Karpas-422 (cell line): Measurements from ENCODE around the gene PHTF2. TPM values are rescaled to one million over a fixed set of nuclear protein-coding genes. Genes with fewer than 3 reads are reported as not detected.

Experiments
- DNase-seq: peaks from one replicate; pipeline ENCODE4 v3.0.0-alpha.2; 2015
- H2AFZ ChIP-seq: fragments of 200-600 bp; sonication (generic); 2 replicates; pipeline ENCODE4 v1.6.1; 2014; ENCODE audit warnings: antibody characterized with exemption, low read length, mixed read lengths
- H3K27ac ChIP-seq: fragments of 200-600 bp; sonication (generic); 2 replicates; pipeline ENCODE4 v1.5.1; 2014; ENCODE audit warnings: mild to moderate bottlenecking, low read length, moderate library complexity
- H3K27me3 ChIP-seq: fragments of 200-600 bp; sonication (generic); 2 replicates; pipeline ENCODE4 v1.6.1; 2014; ENCODE audit warnings: low read length, mixed read lengths
- H3K36me3 ChIP-seq: fragments of 200-600 bp; sonication (generic); 2 replicates; pipeline ENCODE4 v1.6.1; 2014; ENCODE audit warnings: low read length, mixed read lengths; ENCODE audit not compliant: insufficient read depth
- H3K4me1 ChIP-seq: fragments of 200-600 bp; sonication (generic); 2 replicates; pipeline ENCODE4 v1.6.1; 2014; ENCODE audit warnings: mild to moderate bottlenecking, low read length, mixed read lengths
- H3K4me2 ChIP-seq: fragments of 200-600 bp; sonication (generic); 2 replicates; pipeline ENCODE4 v1.6.1; 2014; ENCODE audit warnings: low read length, low read depth, mild to moderate bottlenecking; ENCODE audit not compliant: poor library complexity, severe bottlenecking
- H3K4me3 ChIP-seq: fragments of 200-600 bp; sonication (generic); 2 replicates; pipeline ENCODE4 v1.5.1; 2014; ENCODE audit warnings: mild to moderate bottlenecking, antibody characterized with exemption, low read length, mixed read lengths
- H3K79me2 ChIP-seq: fragments of 200-600 bp; sonication (generic); 2 replicates; pipeline ENCODE4 v1.6.1; 2014; ENCODE audit warnings: mild to moderate bottlenecking, low read length, mixed read lengths
- H3K9ac ChIP-seq: fragments of 200-600 bp; sonication (generic); 2 replicates; pipeline ENCODE4 v1.6.0; 2014; ENCODE audit warnings: low read length
- H3K9me2 ChIP-seq: fragments of 200-600 bp; sonication (generic), shearing (Covaris generic); replicated peaks from 2 replicates; pipeline ENCODE4 v1.6.0; 2014; ENCODE audit warnings: mild to moderate bottlenecking, low read length, moderate library complexity; ENCODE audit not compliant: insufficient read depth
- H3K9me3 ChIP-seq: fragments of 300-700, 200-600 bp; sonication (generic); 2 replicates; pipeline ENCODE4 v1.6.1; 2014; ENCODE audit warnings: low read length, mixed read lengths
- H4K20me1 ChIP-seq: fragments of 200-600 bp; sonication (generic); 2 replicates; pipeline ENCODE4 v1.6.1; 2014; ENCODE audit warnings: mild to moderate bottlenecking, antibody characterized with exemption, low read length, low read depth; ENCODE audit not compliant: insufficient read depth
- total RNA-seq: library from RNA; depleted of rRNA; stranded (reverse); fragments of >200 nt; shearing (Covaris generic); gene quantifications from 2 replicates; pipeline ENCODE4 v1.2.3, GENCODE V29; 2014; ENCODE audit warnings: low replicate concordance

Gene PHTF2
- total RNA-seq, 1 experiment from 2014 or later = 65.7 TPM

DNA sequence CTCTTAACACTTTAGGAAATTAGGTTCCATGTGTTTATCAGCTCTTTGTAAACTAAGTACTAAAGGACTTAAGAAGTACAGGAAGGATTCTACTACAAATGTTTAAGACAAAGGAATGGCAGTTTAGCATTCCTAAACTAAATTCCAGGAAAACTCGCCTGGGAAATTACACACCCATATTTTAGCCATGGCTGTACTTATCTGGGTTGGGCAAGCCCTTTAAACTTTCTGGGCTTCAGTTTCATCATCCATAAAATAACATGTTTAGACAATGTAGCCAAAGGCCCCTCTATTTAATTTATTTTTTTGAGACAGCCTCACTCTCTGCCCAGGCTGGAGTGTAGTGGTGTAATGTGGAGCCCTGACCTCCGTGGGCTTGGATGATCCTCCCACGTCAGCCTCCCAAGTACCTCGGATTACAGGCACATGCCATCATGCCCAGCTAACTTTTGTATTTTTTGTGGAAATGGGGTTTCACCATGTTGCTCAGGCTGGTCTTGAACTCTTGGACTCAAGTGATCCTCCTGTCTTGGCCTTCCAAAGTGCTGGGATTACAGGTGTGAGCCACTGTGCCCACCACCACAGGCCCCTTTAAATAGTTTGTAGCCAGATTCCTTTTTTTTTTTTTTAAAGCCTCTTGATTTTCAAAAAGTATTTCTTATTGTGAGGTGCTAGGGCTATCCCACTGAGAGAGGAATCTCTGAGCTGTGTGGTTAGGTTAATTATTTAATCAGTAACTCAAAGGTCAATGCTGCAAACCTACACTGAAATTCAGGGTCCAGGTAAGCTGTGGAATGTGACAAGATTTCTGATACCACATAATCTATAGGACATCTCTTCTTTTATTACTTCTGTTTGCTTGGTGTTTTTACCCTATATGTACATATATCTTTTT, 32.4 kb upstream of the PHTF2 start:
- no peak overlapping the region for H3K4me2 ChIP-seq
- DNase-seq = no peak
- H2AFZ ChIP-seq = no peak overlapping the region
- no peak overlapping the region for H3K27ac ChIP-seq
- H3K36me3 ChIP-seq = peaks cover 4% of the 10 kb centered on the region; the same call in 1 of the 2 replicates
- no peaks in the 10 kb centered on the region for H3K9me2 ChIP-seq
- no peaks in the 10 kb centered on the region for H3K27me3 ChIP-seq
- peaks cover 85% of the 10 kb centered on the region for H3K79me2 ChIP-seq
- no peak overlapping the region for H3K4me3 ChIP-seq
- H4K20me1 ChIP-seq = no peaks in the 10 kb centered on the region
- peaks cover 29% of the 10 kb centered on the region for H3K4me1 ChIP-seq
- H3K9ac ChIP-seq = no peak overlapping the region
- H3K9me3 ChIP-seq = no peaks in the 10 kb centered on the region

DNA sequence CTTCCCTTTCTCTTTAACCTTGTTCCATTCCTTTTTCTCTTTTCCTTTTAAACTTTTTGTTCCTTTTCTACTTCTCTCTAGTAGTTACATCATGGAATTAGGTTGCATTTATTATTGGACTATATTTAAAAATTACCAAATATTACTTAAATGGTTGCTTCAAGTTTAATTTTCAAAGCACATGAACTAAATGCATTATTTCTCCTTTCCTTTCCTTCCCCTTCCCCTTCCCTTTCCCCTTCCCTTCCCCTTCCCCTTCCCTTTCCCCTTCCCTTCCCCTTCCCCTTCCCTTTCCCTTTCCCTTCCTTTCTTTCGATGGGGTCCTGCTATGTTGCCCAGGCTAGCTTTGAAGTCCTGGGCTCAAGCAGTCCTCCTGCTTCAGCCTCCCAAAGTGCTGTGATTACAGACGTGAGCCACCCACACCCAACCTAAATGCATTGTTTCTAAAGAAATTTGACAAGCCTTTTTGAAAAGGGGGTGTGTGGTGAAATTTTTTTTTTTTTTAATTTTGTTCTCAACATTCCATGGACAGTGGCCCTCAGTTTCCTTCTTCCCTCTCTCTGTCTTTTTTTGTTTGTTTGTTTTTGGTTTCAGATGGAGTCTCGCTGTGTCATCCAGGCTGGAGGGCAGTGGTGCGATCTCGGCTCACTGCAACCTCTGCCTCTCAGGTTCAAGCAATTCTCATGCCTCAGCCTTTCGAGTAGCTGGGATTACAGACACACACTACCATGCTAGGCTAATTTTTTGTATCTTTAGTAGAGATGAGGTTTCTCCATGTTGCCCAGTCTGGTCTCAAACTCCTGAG, 31.6 kb upstream of the PHTF2 start:
- Histone ChIP-seq H3K79me2 (peaks cover 82% of the 10 kb centered on the region), H3K4me1 (peaks cover 22% of the 10 kb centered on the region), H3K4me2 (no peak overlapping the region), H3K36me3 (peaks cover 4% of the 10 kb centered on the region; the same call in 1 of the 2 replicates), H3K9ac (no peak overlapping the region), H3K27me3 (no peaks in the 10 kb centered on the region), H3K9me2 (no peaks in the 10 kb centered on the region), H3K9me3 (no peaks in the 10 kb centered on the region), H2AFZ (no peak overlapping the region), H3K4me3 (no peak overlapping the region), H4K20me1 (no peaks in the 10 kb centered on the region), H3K27ac (no peak overlapping the region)
- DNase-seq = no peak

DNA sequence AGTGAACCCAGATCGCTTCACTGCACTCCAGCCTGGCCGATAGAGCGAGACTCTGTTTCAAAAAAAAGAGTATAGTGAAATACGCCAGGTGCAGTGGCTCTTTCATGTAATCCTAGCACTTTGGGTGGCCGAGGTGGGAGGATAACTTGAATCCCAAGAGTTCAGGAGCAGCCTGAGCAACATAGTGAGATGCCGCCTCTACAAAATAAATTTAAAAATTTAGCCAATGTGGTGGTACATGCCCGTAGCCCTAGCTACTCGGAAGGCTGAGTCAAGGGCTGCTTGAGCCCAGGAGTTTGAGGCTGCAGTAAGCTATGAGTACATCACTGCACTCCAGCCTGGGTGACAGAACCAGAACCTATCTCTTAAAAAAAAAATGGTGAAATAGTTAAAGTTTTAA, 28.3 kb upstream of the PHTF2 start:
- no peak overlapping the region for H2AFZ ChIP-seq
- peaks cover 63% of the 10 kb centered on the region for H3K79me2 ChIP-seq
- no peak overlapping the region for H3K9ac ChIP-seq
- H3K4me3 ChIP-seq = no peak overlapping the region
- no peaks in the 10 kb centered on the region for H4K20me1 ChIP-seq
- DNase-seq = no peak
- no peaks in the 10 kb centered on the region; the same call in 1 of the 2 replicates for H3K9me3 ChIP-seq
- no peak overlapping the region; the same call in 1 of the 2 replicates for H3K27ac ChIP-seq
- no peaks in the 10 kb centered on the region for H3K4me1 ChIP-seq
- H3K36me3 ChIP-seq = peaks cover 29% of the 10 kb centered on the region
- H3K27me3 ChIP-seq = no peaks in the 10 kb centered on the region
- no peaks in the 10 kb centered on the region for H3K9me2 ChIP-seq
- no peak overlapping the region for H3K4me2 ChIP-seq

DNA sequence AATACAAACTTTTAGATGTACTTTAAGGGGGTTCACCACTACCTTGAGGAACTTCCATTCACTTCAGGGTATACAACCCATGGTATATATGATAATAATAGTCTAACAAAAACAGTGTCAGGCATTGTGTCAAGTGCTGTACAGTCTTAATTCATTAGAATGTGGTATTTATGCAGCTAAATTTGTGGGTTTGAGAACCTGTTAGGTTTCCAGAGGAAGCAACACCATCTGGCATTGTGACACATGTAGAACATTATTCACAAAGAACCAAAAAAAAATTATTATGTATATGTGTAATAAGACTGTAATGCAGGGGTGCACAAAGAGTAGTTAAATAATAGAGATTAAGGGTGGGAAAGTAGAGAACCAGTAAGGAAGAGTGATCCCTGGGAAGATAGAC, 26.7 kb upstream of the PHTF2 start:
- H3K9ac ChIP-seq = no peak overlapping the region
- H3K79me2 ChIP-seq = peaks cover 62% of the 10 kb centered on the region
- no peak overlapping the region for H3K4me2 ChIP-seq
- no peak for DNase-seq
- peaks cover 44% of the 10 kb centered on the region for H3K36me3 ChIP-seq
- no peaks in the 10 kb centered on the region for H3K27me3 ChIP-seq
- no peaks in the 10 kb centered on the region for H3K4me1 ChIP-seq
- no peaks in the 10 kb centered on the region; the same call in 1 of the 2 replicates for H3K9me3 ChIP-seq
- H3K27ac ChIP-seq = no peak overlapping the region
- H4K20me1 ChIP-seq = no peaks in the 10 kb centered on the region
- no peak overlapping the region for H2AFZ ChIP-seq
- H3K4me3 ChIP-seq = no peak overlapping the region
- no peaks in the 10 kb centered on the region for H3K9me2 ChIP-seq

DNA sequence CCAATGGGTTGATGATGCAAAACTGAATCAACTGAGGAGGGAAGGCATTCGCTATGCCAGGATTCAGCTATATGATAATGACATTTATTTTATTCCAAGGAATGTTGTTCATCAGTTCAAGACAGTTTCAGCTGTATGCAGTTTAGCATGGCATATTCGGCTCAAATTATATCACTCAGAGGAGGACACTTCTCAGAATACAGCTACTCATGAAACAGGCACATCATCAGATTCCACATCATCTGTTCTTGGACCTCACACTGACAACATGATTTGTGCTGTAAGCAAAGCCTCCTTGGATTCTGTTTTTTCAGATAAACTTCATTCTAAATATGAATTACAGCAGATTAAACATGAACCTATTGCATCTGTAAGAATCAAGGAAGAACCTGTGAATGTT, 20.0 kb upstream of the PHTF2 start:
- no peak overlapping the region for H3K4me3 ChIP-seq
- peaks cover 68% of the 10 kb centered on the region for H3K79me2 ChIP-seq
- H3K4me1 ChIP-seq = peaks cover 7% of the 10 kb centered on the region; the same call in 1 of the 2 replicates
- H3K9me2 ChIP-seq = no peaks in the 10 kb centered on the region
- H3K27ac ChIP-seq = no peak overlapping the region
- H3K27me3 ChIP-seq = no peaks in the 10 kb centered on the region
- H3K9me3 ChIP-seq = no peaks in the 10 kb centered on the region; the same call in 1 of the 2 replicates
- no peak for DNase-seq
- H3K36me3 ChIP-seq = peaks cover 71% of the 10 kb centered on the region
- H3K9ac ChIP-seq = no peak overlapping the region
- no peak overlapping the region for H3K4me2 ChIP-seq
- no peaks in the 10 kb centered on the region for H4K20me1 ChIP-seq
- no peak overlapping the region for H2AFZ ChIP-seq

DNA sequence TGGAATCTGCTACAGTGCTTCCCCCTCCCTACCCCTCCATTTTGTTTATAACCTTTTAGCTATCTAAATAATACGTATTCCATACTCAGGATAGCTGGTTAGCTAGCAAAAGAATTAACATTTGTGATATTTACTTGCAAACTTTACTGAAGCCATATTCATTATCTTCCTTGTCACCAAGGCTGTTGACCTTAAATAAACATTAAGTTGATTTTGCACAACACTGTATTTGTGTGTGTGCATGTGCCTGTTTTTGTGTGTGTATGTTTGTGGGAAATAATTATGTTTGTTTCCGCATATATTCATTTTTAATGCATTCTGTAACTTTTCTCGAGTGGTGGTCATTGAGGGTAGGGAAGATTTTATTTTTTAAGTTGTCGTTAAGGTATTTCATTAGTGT, 16.2 kb upstream of the PHTF2 start:
- no peak overlapping the region for H3K27ac ChIP-seq
- H3K4me1 ChIP-seq = peaks cover 10% of the 10 kb centered on the region; the same call in 1 of the 2 replicates
- H3K79me2 ChIP-seq = peaks cover 47% of the 10 kb centered on the region
- no peak overlapping the region for H3K4me2 ChIP-seq
- no peak overlapping the region for H3K9ac ChIP-seq
- no peaks in the 10 kb centered on the region for H3K9me3 ChIP-seq
- no peaks in the 10 kb centered on the region for H3K27me3 ChIP-seq
- H3K4me3 ChIP-seq = no peak overlapping the region
- no peak for DNase-seq
- H3K9me2 ChIP-seq = no peaks in the 10 kb centered on the region
- H2AFZ ChIP-seq = no peak overlapping the region
- H3K36me3 ChIP-seq = peaks cover 43% of the 10 kb centered on the region
- no peaks in the 10 kb centered on the region for H4K20me1 ChIP-seq

DNA sequence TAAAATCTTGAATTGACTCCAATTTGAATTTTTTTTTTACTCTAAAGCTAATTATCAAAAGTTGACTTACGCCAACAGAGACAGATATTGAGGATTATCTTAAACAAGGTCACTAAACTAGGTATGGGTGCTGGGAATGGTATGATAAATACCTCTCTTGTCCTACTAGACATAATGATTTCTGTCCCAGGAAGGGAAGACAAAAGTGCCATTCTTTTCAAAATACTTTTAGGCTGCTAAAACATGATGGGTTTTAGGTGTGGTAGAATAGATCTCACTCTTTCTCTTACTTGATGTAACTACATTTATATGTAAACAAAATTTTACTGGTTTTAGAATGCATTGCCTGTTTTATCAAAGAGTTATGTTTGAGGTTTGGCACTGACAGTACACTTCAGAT, 15.5 kb upstream of the PHTF2 start:
- Histone ChIP-seq H3K79me2 (peaks cover 41% of the 10 kb centered on the region), H3K4me3 (no peak overlapping the region), H3K9me3 (no peaks in the 10 kb centered on the region), H3K9ac (no peak overlapping the region), H4K20me1 (no peaks in the 10 kb centered on the region), H3K9me2 (no peaks in the 10 kb centered on the region), H3K36me3 (peaks cover 38% of the 10 kb centered on the region), H2AFZ (no peak overlapping the region), H3K27me3 (no peaks in the 10 kb centered on the region), H3K4me1 (peaks cover 10% of the 10 kb centered on the region; the same call in 1 of the 2 replicates), H3K4me2 (no peak overlapping the region), H3K27ac (no peak overlapping the region)
- no peak for DNase-seq

DNA sequence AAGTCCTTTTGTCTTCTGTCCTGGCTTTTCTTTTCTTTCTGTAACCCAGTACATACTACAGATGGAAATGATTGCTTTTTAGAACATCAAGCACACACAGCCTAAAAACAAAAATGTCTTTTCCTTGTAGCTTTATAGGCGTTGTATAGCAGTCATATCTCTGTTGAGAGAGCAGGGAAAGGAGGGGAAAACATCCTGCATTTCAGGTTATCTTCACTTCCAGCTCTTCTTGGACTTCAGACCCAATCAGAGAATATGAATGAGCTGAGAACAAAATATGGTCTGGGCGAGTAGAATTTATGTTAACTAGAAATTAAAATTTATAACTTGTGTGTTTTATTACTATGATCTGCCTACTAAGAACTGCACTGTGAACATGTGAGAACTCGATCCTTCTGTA, 15.0 kb upstream of the PHTF2 start:
- no peak for DNase-seq
- peaks cover 37% of the 10 kb centered on the region for H3K79me2 ChIP-seq
- no peaks in the 10 kb centered on the region for H4K20me1 ChIP-seq
- no peak overlapping the region for H3K4me2 ChIP-seq
- no peaks in the 10 kb centered on the region for H3K9me3 ChIP-seq
- no peak overlapping the region for H3K27ac ChIP-seq
- H2AFZ ChIP-seq = no peak overlapping the region
- no peaks in the 10 kb centered on the region for H3K9me2 ChIP-seq
- no peak overlapping the region for H3K4me3 ChIP-seq
- H3K4me1 ChIP-seq = peaks cover 6% of the 10 kb centered on the region; the same call in 1 of the 2 replicates
- H3K36me3 ChIP-seq = peaks cover 34% of the 10 kb centered on the region
- H3K27me3 ChIP-seq = no peaks in the 10 kb centered on the region
- H3K9ac ChIP-seq = no peak overlapping the region
